Fibroblast of mammary gland (primary cell): Measurements from ENCODE around the gene DCAF12L2.
"Not testable (repeated sequence)": the region's sequence is repeated elsewhere in the genome, so short reads cannot be mapped to it uniquely, and the experiment has no call there.

Source experiments
- DNase-seq: peaks from one replicate; pipeline ENCODE4 v3.0.0-alpha.2; 2010; ENCODE audit warnings: low read depth
- H3K4me3 ChIP-seq: 2 replicates; pipeline ENCODE4 v1.5.1; 2011; ENCODE audit warnings: low read depth, mild to moderate bottlenecking, low read length, moderate library complexity; ENCODE audit not compliant: control insufficient read depth
- CTCF ChIP-seq: conservative IDR thresholded peaks from 2 replicates; pipeline ENCODE4 v1.5.1; 2011; ENCODE audit warnings: low read depth, low read length, inconsistent platforms; ENCODE audit not compliant: control insufficient read depth, insufficient read depth

DCAF12L2 gene

DNA sequence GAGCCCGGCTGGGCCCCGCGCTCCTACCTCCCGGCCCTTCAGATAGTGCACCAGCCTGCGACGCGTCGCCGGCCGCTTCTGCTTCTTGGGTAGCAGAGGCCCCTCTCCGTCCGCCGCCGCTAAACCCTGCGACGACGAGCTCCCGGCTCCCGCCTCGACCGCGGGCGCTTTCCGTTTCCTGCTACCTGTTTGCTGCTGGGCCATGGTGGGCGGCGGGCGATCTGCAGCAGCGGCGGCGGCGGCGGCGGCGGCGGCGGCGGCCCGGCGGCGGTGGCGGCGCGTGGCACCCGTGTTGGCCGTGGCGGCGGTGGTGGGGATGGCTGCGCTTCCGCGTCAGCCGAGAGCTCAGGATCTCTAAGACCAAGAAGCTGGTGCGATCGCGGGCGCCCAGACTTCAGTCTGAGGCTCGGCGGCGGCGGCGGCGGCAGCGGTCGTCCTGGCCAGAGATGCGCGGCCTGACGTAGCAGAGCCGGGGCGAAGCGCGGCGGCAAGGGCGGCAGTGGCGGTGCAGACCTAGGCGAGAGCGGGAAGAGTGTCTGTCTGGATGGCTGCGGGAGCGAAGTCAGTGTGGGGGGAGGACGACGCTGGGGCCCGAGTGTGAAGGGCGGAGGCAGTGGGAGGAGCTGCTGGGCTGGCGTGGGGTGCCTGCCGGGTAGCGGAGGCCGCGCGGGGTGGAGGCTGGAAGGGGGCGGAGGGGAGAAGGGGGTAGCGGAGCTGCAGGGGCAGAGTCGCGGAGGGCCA is at the start of gene DCAF12L2:
Gene DCAF12L2, minus strand, starts transcription at position 569 of the 741 bp plus-strand sequence. Its CDS starts 365 bp downstream, at position 204.
- no peak for DNase-seq

DNA sequence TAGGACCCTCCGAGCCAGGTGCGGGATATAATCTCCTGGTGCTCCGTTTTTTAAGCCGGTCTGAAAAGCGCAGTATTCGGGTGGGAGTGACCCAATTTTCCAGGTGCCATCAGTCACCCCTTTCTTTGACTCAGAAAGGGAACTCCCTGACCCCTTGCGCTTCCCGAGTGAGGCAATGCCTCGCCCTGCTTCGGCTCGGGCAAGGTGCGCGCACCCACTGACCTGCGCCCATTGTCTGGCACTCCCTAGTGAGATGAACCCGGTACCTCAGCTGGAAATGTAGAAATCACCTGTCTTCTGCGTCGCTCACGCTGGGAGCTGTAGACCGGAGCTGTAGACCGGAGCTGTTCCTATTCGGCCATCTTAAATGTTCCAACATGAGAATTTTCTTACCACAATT is 24.8 kb upstream of the DCAF12L2 start:
- not testable (repeated sequence) for DNase-seq, H3K4me3 ChIP-seq

More for the DNA sequence above, at the start of gene DCAF12L2:
- H3K4me3 ChIP-seq = no peak within 1 kb of the TSS
- TF ChIP-seq CTCF = no peak

DNA sequence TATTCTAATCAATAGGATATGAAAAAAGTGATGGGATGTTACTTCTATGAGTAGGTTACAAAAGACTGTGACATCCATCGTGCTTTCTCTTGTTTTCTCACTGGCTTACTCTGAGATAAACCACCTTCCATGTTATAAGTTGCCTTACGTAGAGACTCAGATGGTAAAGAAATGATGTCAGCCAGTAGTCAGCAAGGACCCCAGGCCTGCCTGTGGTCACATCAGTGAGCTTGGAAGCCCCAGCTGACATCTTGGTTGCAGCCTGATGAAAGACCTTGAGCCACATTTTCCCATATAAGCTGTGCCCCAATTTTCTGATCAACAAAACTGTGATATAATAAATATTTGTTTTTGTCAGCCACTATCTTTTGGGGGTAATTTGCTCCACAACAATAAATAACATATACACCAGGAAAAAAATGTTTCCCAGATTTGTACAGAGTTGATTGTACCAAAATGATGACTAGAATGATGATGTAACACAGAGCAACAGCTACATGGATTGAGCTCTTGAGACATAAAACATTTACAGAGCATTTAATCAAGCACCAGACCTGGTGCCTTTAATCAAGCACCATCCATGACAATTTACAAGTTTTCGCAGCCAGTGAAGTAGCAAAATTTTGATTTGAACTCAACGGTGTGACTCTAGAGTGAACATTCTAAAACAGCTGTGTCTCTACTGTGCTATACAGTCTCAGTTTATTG is 11.2 kb upstream of the DCAF12L2 start:
- no peak overlapping the region for H3K4me3 ChIP-seq
- TF ChIP-seq CTCF = no peak
- no peak for DNase-seq

GRCh38 chrX:126170720-126171119 is 4.6 kb upstream of the DCAF12L2 start:
- no peak overlapping the region for H3K4me3 ChIP-seq
- no peak for TF ChIP-seq CTCF
- no peak for DNase-seq

DNA sequence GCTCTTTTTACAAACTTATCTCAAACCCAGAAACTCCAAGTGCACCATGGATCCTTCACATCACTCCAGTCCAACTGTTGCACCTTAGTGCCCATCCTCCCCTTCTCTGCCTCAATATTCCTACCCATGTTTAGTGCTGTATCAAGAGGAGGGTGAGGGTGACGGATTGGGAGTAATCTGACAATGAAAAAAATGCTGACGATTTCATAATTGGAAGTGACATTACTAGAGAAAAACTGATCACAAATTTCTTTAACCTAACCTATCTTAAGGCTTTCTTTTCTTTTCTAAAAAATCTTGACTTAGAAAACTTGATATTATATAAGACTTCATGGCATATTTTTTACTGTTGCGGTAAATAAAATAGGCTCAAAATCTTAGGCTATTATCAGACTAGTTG is 1.5 kb upstream of the DCAF12L2 start:
- no peak overlapping the region for H3K4me3 ChIP-seq
- no peak for DNase-seq
- TF ChIP-seq CTCF = no peak

DNA sequence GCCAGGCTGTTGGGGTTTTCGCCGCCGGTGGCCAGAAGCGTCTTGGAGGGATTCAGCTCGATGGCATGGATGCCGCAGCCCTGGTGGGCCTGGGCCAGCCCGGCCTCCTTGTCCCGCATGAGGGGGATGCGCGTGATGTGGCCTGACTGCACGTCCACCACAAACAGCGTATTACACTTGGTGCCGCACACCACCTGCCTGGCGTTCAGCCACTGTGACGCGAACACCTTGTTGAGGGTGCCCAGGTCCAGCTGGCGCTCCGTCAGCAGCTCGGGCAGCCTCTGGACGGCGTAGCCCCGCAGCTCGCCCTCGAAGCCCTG is 728 bp downstream of the DCAF12L2 start:
- TF ChIP-seq CTCF = no peak
- no peak overlapping the region for H3K4me3 ChIP-seq
- DNase-seq = no peak

DNA sequence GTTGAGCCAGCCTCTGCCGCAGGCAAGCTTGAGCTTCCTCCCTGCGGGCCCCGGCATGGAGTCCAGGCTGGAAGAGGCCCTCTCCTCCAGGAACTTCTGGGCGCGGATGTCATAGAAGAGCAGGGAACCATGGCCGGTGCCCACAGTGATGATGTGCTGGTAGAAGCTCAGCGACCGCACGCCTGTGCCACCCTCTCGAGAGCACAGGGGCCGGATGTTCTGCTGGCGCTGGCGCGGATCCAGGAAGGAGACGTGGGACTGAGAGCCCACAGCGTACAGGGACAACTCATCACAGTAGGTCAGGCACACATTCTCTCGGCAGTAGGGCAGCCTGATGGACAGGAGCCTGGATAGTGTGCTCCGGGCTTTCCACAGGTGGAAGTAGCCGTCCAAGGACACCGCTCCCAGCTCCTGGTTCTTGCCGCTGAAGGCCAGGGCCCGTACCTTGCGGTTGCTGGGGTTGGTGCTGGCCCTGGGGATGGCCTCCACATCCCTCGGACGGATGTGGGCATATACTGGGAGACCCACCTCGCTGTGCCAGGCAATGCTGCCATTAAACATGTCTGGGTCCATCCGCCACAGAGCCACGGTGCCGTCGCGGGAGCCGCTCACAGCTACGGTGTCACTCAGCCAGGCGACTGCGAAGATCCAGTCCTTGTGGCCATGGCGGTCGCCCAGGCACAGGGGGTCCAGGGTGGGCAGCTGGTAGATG is 1.2 kb downstream of the DCAF12L2 start:
- DNase-seq = no peak
- no peak overlapping the region for H3K4me3 ChIP-seq

More for the DNA sequence above, 1.2 kb downstream of the DCAF12L2 start:
- no peak for TF ChIP-seq CTCF
